Measurements from ENCODE around the gene CNTN5.

The CNTN5 gene

DNA sequence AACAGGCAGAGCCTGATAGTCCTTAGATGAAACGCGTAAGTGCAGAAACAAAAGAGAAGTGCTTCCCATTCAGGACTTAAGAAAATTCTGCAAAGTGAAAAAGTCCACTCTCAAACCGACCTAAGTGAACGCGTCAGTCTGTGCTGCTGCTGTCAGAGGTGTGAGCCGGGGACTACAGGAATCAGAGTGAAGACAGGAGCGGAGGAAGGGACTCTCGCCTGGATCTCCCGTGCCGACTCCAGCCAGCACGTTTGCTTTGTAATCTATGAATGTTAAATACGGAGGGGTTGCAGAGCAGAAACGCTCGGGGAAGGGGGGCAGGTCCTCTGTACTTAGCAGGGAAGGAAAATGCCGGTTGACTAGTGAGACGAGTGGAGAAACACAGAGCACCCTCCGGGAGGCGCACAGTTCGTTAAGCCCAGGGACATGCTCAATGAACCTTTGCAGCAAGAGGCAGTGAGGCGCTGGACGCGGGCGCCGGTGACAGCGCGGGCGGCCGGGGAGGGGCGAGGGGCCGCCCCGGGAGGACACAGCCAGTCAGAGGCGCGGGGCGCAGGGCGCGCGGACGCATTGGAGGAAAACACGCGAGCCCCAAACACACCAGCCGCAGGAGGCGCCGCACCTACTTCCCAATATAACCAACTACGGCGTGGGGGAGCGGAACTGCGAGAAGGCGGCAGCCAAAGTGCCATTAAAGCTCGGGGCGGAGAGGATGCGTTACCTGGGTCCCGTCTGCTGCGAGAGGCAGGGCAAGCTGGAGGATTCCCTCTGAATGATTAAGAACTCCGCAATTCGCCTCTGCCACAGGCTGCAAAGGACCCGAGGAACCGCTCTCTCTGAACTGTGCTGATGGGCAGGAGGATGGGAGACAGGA, at the start of gene CNTN5:
CNTN5 (plus strand) TSS at position 598 of the 874 bp plus-strand sequence.
- TF ChIP-seq, protein P1, sequence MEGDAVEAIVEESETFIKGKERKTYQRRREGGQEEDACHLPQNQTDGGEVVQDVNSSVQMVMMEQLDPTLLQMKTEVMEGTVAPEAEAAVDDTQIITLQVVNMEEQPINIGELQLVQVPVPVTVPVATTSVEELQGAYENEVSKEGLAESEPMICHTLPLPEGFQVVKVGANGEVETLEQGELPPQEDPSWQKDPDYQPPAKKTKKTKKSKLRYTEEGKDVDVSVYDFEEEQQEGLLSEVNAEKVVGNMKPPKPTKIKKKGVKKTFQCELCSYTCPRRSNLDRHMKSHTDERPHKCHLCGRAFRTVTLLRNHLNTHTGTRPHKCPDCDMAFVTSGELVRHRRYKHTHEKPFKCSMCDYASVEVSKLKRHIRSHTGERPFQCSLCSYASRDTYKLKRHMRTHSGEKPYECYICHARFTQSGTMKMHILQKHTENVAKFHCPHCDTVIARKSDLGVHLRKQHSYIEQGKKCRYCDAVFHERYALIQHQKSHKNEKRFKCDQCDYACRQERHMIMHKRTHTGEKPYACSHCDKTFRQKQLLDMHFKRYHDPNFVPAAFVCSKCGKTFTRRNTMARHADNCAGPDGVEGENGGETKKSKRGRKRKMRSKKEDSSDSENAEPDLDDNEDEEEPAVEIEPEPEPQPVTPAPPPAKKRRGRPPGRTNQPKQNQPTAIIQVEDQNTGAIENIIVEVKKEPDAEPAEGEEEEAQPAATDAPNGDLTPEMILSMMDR (IDR thresholded peaks at IDR 0.05; ENCODE audit: low read depth, low read length, missing control alignments): peak; percentile 17
- H3K36me3 ChIP-seq (replicated peaks): no peaks in the 10 kb centered on the region
- H3K27me3 ChIP-seq (replicated peaks): peaks cover 4% of the 10 kb centered on the region
- peak; percentile 35 for DNase-seq
- in situ Hi-C loops (cut with HindIII; ENCODE audit: low pct_ligation_motif_present, low sequenced_read_pairs): no loop called here
- peak within 1 kb of the TSS; percentile 64 for H3K4me3 ChIP-seq (ENCODE audit: low read depth, low read length)
- no peak within 1 kb of the TSS for H3K27ac ChIP-seq

DNA sequence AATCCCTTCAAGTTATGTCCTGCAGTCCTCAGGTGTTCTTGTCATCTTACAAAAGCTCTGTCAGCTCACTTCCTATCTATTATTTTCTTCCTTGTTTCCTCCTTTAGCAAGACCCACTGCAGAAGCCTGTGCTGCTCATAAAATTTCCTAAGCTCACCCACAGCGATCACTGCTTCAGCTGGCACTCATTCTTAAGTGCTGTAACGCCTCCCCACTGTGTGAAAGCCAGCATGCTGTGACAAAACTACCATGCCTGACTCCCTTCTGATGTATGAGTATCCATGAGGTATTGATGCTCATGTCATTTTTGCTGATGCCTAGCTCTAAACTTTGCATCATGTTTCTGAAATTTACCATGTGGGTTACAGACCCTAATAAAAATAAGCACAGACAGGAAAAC, 41.5 kb upstream of the CNTN5 start:
- in situ Hi-C loops (cut with HindIII; ENCODE audit: low pct_ligation_motif_present, low sequenced_read_pairs): no loop called here
- Histone ChIP-seq H3K36me3 (replicated peaks) (no peaks in the 10 kb centered on the region), H3K4me3 (ENCODE audit: low read depth, low read length) (no peak overlapping the region), H3K27ac (no peak overlapping the region), H3K27me3 (replicated peaks) (no peaks in the 10 kb centered on the region)
- DNase-seq: no peak
- TF ChIP-seq, protein P1 (IDR thresholded peaks at IDR 0.05; ENCODE audit: low read depth, low read length, missing control alignments): no peak

DNA sequence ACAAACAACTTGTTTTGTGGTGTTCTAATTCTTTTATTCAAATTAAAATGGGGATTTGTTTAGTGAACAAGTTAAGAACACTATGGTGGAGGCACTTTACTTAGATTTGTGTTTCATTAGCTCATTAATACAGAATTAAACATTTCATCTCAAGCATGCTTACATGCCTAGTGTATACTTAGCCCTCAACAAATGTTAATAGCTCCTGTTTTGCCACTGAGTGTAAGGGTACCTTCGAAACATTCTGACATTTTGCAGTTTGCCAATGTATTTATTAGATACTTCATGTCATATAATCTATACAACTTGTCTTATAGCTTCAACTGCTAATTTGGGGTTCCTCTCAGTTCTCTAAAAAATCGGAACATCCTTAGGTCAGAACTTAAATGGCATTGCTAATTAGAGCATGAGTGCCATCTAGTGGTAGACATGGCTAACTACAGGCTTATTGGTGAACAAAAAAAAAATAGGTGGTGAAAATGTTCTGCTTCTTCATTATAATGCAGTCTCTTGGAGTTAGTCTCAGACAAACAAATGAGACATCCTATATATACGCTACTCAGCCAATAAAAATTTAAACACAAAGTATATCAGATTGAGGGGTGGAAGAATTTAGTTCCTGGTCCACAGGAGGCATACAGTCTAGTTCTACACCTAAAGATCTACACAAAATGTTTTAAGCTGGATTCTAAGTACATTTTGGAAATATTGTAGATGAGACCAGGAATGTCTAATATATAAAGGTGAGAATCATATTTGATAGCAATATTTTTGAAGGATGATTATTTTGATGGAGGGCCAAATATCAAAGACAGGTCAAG, 4.9 kb upstream of the CNTN5 start:
- peaks cover 4% of the 10 kb centered on the region for H3K27me3 ChIP-seq (replicated peaks)
- H3K4me3 ChIP-seq (ENCODE audit: low read depth, low read length): no peak overlapping the region
- in situ Hi-C loops (cut with HindIII; ENCODE audit: low pct_ligation_motif_present, low sequenced_read_pairs): no loop called here
- TF ChIP-seq, protein P1 (IDR thresholded peaks at IDR 0.05; ENCODE audit: low read depth, low read length, missing control alignments): peak; percentile 63
- H3K27ac ChIP-seq: no peak overlapping the region
- peak; percentile 19 for DNase-seq
- H3K36me3 ChIP-seq (replicated peaks): no peaks in the 10 kb centered on the region

DNA sequence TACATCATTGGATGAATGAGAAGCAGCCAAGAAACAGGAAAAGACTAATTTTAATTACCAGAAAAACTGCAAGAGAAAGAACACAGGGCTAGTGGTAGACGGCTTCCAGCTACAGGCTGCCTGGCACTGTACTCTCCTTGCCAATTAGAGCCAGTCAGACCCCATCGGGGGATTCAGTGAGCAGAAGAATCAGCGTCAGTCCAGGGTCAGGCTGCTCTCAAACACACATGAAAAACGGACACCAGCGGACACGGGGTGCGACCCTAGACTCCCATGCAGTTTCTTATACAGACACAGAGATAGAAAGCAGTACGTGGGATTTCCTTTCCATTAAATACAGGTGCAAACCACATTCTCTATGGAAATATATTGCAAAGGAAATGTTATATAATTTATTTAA, 1.1 kb upstream of the CNTN5 start:
- no peak for DNase-seq
- Histone ChIP-seq H3K27me3 (replicated peaks) (peaks cover 4% of the 10 kb centered on the region), H3K36me3 (replicated peaks) (no peaks in the 10 kb centered on the region), H3K27ac (no peak overlapping the region), H3K4me3 (ENCODE audit: low read depth, low read length) (no peak overlapping the region)
- TF ChIP-seq, protein P1 (IDR thresholded peaks at IDR 0.05; ENCODE audit: low read depth, low read length, missing control alignments): no peak
- in situ Hi-C loops (cut with HindIII; ENCODE audit: low pct_ligation_motif_present, low sequenced_read_pairs): no loop called here

DNA sequence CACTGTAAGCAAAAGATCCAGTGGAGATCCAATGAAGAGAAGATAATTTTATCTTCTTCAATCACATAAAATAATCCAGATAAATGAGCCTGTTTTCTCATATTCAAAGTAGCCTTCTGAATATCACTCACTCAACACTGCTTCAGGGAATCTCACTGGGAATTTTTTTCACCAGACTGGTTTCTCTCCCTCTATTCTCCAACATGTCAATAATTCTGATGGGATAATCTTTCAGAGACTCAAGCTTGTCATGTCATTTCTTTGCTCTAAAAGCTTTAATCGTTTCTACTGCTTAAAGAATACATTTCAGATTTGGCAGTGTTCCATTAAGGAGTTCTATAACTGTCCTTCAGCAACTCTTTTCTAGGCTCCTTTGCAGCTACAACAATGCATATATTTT, 16.3 kb downstream of the CNTN5 start:
- in situ Hi-C loops (cut with HindIII; ENCODE audit: low pct_ligation_motif_present, low sequenced_read_pairs): no loop called here

More for the DNA sequence above, 16.3 kb downstream of the CNTN5 start:
- DNase-seq: no peak
- Histone ChIP-seq H3K36me3 (replicated peaks) (no peaks in the 10 kb centered on the region), H3K27ac (no peak overlapping the region), H3K27me3 (replicated peaks) (no peaks in the 10 kb centered on the region), H3K4me3 (ENCODE audit: low read depth, low read length) (no peak overlapping the region)
- TF ChIP-seq, protein P1 (IDR thresholded peaks at IDR 0.05; ENCODE audit: low read depth, low read length, missing control alignments): no peak
